ENCODE measurements around the gene ATXN1.
"Not testable (repeated sequence)": the region's sequence is repeated elsewhere in the genome, so short reads cannot be mapped to it uniquely, and the experiment has no call there.

ATXN1 gene

GRCh38 chr6:16475494-16475781 lies 285.8 kb downstream of the ATXN1 start:
- H3K4me3 ChIP-seq (ENCODE audit: low read depth, low read length) = no peak overlapping the region
- no peak for DNase-seq (ENCODE audit: low read depth)

GRCh38 chr6:16474772-16475493 lies 286.3 kb downstream of the ATXN1 start:
- no peak for DNase-seq (ENCODE audit: low read depth)
- no peak overlapping the region for H3K4me3 ChIP-seq (ENCODE audit: low read depth, low read length)

GRCh38 chr6:16473908-16474771 lies 287.1 kb downstream of the ATXN1 start:
- DNase-seq (ENCODE audit: low read depth) = no peak
- no peak overlapping the region for H3K4me3 ChIP-seq (ENCODE audit: low read depth, low read length)

- H3K4me3 ChIP-seq (ENCODE audit: low read depth, low read length) = no peak overlapping the region
- no peak for DNase-seq (ENCODE audit: low read depth)
Measured at GRCh38 chr6:16473184-16473907, 287.9 kb downstream of the ATXN1 start.

GRCh38 chr6:16472349-16473069 lies 288.8 kb downstream of the ATXN1 start:
- no peak overlapping the region for H3K4me3 ChIP-seq (ENCODE audit: low read depth, low read length)
- DNase-seq (ENCODE audit: low read depth) = peak; percentile 36

- no peak for DNase-seq (ENCODE audit: low read depth)
- H3K4me3 ChIP-seq (ENCODE audit: low read depth, low read length) = no peak overlapping the region
Measured at GRCh38 chr6:16471910-16472297, 289.4 kb downstream of the ATXN1 start.

GRCh38 chr6:16471222-16471909 lies 289.9 kb downstream of the ATXN1 start:
- no peak overlapping the region for H3K4me3 ChIP-seq (ENCODE audit: low read depth, low read length)
- no peak for DNase-seq (ENCODE audit: low read depth)

GRCh38 chr6:16470502-16471221 lies 290.6 kb downstream of the ATXN1 start:
- DNase-seq (ENCODE audit: low read depth) = no peak
- no peak overlapping the region for H3K4me3 ChIP-seq (ENCODE audit: low read depth, low read length)

GRCh38 chr6:16468991-16469615 lies 292.2 kb downstream of the ATXN1 start:
- no peak overlapping the region for H3K4me3 ChIP-seq (ENCODE audit: low read depth, low read length)
- no peak for DNase-seq (ENCODE audit: low read depth)

GRCh38 chr6:16466800-16467553 lies 294.3 kb downstream of the ATXN1 start:
- H3K4me3 ChIP-seq (ENCODE audit: low read depth, low read length) = no peak overlapping the region
- no peak for DNase-seq (ENCODE audit: low read depth)

- no peak for DNase-seq (ENCODE audit: low read depth)
- H3K4me3 ChIP-seq (ENCODE audit: low read depth, low read length) = no peak overlapping the region
Measured at GRCh38 chr6:16464045-16464444, 297.2 kb downstream of the ATXN1 start.

GRCh38 chr6:16463246-16463645 lies 298.0 kb downstream of the ATXN1 start:
- not testable (repeated sequence) for H3K4me3 ChIP-seq (ENCODE audit: low read depth, low read length); DNase-seq (ENCODE audit: low read depth)

- DNase-seq (ENCODE audit: low read depth) = no peak
Measured at GRCh38 chr6:16461491-16461890, 299.8 kb downstream of the ATXN1 start.

GRCh38 chr6:16459472-16459871 lies 301.8 kb downstream of the ATXN1 start:
- DNase-seq (ENCODE audit: low read depth); H3K4me3 ChIP-seq (ENCODE audit: low read depth, low read length): not testable (repeated sequence)

More at GRCh38 chr6:16461491-16461890, 299.8 kb downstream of the ATXN1 start:
- no peak overlapping the region for H3K4me3 ChIP-seq (ENCODE audit: low read depth, low read length)

- H3K4me3 ChIP-seq (ENCODE audit: low read depth, low read length) = no peak overlapping the region
- no peak for DNase-seq (ENCODE audit: low read depth)
Measured at GRCh38 chr6:16452348-16452747, 308.9 kb downstream of the ATXN1 start.

GRCh38 chr6:16450821-16451220 lies 310.4 kb downstream of the ATXN1 start:
- no peak for DNase-seq (ENCODE audit: low read depth)
- no peak overlapping the region for H3K4me3 ChIP-seq (ENCODE audit: low read depth, low read length)

- no peak overlapping the region for H3K4me3 ChIP-seq (ENCODE audit: low read depth, low read length)
- peak; percentile 85 for DNase-seq (ENCODE audit: low read depth)
Measured at GRCh38 chr6:16450285-16450684, 311.0 kb downstream of the ATXN1 start.
